IPS DF 4.7 (cell line): ENCODE measurements around the gene KLHL33.

Experiments used
- DNase-seq: peaks from one replicate; pipeline ENCODE4 v3.0.0-alpha.2; 2013; ENCODE audit warnings: low spot score; ENCODE audit errors: extremely low read depth

KLHL33 gene

DNA sequence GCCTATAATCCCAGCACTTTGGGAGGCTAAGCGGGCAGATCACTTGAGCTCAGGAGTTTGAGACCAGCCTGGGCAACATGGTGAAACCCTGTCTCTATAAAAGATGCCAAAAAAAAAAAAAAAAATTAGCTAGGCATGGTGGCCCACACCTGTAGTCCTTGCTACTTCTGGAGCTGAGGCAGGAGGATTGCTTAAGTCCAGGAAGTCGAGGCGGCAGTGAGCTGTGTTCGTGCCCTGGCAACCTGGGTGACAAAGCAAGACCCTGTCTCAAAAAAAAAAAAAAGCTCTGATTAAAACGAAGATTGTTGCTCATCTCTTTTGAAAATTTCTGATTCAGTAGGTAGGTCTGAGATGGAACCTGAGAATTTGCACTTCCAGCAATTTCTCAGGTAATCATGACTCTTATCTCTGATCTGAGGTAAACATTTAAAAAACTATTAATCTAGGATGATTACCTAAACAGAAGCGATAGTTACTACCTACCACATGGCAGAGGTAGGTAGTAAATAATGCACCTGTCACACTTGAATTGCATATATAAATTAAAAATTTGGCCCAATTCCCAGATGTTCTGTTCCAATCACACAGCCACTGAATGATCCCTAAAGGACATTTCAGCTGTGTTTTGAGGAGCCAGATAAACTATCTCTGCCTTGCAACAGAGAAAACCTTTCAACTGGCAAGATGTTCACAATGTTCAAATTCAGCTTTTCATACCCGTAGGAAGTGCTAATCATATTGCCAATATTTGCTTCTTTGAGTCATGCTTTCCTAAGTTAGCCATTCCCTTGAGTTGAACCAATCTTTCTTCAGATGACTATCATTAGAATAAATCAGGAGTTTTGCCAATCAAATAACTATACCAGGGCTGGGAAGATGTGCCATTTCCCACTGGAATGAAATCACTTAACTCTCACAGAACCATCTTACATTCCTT lies 18.4 kb downstream of the KLHL33 start:
- DNase-seq: no peak

DNA sequence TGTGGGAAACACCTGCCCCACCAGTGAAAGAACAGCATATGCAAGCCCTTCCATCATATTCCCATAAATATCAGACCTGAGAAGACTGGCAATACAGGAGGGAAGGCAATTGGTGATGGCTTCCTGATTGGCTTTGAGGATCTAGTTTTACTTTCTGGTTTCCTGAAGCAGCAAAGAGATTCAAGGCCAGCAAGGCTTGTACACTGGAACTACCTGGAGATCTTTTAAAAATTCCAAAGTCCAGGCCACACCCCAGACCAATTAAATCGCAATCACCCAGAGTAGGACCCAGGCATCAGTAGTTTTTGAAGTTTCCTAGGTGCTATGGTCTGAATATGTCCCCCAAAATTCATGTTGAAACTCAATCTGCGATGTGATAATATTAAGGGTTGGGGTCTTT lies 19.7 kb downstream of the KLHL33 start:
- DNase-seq: no peak

DNA sequence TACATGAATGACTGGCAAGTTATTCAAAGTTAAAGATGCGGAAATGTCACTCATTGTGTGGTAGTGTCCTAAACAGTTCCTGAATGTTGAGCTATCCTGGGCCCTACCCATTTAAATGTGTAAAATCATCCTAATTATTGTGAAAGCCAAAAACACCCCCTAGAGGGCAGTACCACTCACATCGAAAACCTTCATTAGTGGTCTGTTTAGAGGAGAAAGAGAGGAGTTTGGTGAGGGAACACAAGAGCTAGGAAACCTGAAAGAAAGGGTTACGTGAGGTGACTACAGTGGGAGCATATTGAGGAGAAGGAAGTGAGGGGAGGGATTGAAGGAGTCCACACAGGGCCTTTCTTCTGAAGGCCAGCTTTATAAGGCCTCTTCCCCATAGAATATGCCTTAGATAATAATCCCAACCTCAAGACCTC lies 20.2 kb downstream of the KLHL33 start:
- DNase-seq: peak; percentile 38

DNA sequence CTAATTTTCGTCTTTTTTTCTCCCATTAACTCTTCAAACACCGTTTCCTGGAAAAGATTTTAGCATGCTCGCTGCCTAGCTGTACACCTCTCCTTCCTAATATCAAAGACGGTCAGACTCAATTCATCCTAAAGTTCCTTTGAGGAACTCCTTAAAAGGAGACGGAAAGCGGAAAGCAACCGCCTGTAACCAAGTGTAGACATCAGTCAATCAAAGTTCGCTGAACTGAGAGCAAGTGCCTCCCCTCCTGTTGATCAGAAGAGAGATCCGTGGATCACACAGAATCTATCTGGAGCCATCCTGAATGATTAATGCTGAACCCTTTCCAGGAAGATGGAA lies 22.3 kb downstream of the KLHL33 start:
- no peak for DNase-seq

DNA sequence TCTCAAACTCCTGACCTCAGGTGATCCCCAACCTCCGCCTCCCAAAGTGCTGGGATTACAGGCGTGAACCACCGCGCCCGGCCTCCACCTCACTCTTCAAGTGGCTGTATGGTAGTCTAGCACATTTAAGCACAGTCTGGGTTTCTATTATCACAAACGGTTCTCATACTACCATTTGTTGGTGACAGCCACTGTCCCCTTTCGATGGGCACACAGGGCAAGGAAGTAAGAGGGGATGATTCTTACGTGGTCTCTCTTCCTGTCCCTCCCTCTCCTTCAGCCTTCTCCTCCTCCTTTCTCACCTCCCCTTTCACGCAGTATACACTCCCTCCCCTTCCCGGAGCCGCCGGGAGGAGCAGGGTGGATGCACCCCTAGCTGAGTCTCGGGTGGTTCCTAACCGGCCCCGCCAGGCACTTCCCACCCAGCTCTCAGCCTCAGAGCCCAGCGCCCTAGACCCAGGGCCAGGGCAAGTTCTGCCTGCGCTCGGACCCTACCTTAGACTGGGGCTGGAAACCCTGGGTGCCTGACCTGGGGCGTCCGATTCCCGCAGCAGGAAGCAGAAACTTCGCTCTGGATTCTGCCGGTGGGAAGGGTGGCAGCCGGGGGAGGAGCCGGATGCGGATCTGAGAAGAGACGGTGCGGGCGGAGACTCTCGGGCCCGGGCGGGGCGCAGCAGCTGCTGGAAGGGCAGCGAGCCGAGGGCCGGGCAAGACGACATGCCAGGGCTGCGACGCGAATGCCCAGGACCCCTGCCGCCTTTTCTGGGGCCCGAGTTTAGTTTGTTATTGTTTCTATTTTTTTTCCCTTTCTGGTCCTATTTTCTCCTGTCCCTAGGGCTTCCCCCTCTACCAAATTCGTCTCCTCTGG lies 22.9 kb downstream of the KLHL33 start, which contains the start of gene TEP1:
TEP1 (minus strand) TSS at position 626 of the 868 bp plus-strand sequence. CDS start 5,062 bp downstream, outside the sequence.
- DNase-seq: peak; percentile 28

DNA sequence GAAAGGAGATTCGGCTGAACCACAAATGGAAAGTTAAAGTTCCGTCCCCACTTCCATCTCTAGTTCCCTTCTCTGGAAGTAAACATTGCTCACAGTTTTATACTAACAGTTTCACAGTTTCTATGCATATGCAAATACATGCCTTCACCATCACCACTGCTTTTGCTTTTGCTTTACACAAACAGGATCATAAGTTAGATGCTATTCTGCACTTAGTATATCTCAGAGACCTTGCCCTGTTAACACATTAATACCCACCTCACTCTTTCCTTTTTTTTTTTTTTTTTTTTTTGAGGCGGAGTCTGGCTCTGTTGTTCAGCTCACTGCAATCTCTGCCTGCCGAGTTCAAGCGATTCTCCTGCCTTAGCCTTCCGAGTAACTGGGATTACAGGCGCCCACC lies 23.6 kb downstream of the KLHL33 start:
- DNase-seq: no peak

DNA sequence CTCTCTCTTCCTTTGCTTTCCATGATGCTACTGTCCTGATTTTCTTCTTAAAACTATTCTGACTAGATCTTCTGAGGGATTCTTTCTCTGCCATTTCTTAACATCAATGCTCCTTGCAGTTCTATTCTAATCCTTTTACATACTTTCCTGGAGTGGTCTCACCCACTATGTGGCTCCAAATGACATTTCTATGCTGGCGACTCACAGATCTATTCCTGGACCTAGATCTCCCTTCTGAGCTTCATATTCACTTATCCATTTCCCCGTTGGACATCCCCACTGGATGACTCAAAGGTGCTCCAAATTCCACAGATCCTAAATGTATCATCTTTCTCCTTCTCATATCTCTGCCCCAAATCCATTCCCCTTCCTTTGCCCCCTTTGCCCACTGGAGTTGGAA lies 26.7 kb downstream of the KLHL33 start:
- no peak for DNase-seq

DNA sequence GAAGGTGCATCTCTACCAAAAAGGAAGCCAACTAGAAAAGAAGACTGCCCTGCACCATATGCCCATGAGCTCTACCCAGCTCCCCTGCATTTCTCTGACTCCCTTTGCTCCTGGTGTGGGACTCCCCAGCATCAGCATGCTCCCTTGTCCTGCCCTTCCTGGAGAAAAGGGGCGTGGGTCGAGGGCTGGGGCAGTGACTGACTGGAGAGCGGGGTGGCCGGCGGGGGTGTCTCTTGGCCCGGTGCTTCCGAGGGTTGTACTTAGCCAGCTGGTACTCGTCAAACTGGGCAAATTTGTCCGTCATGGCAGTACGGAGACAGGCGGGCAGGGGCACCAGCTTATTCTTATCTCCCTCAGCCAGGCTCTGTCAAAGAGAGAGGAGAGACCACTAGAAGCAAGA lies 32.4 kb downstream of the KLHL33 start:
- no peak for DNase-seq

DNA sequence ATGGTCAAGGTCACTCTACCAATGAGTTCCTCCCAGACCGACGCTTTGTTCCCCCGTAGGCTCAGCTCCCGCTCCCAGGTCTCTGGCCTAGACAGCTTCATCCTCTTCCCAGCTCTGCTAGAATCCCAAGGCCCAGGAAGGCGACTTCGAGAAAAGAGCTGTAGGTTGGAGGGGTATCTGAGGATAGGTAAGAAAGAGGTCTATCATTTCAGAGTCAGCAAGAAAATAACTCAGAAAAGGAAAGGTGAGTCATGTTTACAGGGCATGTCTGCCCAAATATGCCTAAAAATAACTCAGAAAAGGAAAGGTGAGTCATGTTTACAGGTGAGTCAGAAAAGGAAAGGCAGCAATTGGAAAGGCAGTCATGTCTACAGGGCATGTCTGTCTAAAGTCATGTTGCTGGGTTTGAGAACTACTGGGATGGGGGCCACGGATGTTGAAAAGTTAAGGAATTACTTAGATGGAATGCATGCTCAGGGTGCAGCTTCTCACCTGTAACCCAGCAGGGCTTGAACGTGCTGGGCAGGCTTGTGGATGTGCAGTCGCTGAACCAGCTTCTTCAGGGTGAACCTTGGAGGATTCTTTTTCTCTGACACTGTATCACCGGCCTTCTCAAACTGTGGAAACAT lies 34.9 kb downstream of the KLHL33 start:
- DNase-seq: no peak

DNA sequence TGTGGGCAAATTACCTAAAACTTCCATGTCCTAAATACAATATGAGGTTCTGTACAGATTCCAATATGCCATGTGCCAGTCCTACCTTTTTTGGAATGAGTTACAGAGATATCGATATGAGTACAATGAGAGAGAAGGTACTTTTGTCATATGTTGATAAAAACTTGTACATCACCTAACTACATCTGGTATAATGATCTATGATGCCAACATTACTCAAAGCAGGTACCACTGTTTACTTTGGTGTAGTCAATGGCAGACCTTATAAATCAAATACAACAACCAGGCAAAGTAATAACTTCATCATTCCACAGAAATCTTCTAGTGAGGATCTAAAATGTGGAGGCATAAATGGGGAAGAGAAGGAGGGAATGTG lies 35.4 kb downstream of the KLHL33 start:
- DNase-seq: no peak

DNA sequence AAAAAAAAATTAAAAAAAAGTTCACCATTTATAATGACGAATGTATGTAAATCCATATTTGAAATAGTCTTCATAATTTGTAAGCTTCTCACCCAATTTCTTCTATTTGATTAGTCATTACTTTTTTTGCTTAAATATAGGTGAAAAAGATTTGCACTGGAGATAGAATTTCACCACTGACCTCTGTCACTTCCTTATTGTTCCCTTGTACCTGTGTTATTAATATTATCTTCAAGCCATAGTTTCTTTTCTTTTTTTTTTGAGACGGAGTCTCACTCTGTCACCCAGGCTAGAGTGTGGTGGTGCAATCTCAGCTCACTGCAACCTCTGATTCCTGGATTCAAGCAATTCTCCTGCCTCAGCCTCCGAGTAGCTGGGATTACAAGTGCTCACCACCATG lies 38.5 kb downstream of the KLHL33 start:
- DNase-seq: no peak

DNA sequence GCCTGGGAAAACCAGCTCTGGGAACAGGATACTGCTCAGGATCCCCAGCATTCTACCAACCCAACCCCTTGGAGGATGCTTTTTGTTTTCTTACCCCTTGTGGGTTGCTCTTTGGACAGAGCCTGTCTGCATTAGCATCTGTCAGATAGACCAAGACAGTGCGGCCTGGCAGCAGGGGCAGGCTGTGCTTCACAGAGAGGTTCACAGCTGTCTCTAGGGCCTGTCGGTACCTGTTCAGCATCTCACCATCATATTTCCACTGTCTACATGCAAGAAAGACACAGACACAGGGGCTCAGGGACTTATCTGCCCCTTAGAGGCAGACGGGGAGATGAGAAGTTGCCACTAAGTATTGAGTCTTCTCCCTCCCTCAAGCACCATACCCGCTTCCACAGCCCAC lies 44.5 kb downstream of the KLHL33 start:
- DNase-seq: no peak

DNA sequence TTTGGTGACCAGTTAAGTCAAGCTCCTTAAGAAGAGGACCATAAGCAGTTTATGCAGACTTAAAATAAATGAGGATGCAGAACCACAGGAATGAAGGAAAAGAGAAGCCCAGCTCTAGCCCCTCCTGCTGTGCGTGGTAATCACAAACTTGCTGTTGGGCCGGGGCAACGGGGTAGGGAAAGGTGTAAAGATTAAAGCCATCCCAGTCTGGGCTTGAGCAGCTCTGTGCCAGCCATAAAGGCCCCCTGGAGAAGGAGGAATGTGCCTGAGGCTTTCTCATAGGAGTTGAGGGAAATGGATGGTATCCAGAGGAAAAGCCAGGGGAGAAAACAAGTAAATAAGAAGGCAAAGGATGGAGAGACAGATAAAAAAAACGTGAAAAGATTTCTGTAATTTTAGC lies 47.8 kb downstream of the KLHL33 start:
- no peak for DNase-seq

DNA sequence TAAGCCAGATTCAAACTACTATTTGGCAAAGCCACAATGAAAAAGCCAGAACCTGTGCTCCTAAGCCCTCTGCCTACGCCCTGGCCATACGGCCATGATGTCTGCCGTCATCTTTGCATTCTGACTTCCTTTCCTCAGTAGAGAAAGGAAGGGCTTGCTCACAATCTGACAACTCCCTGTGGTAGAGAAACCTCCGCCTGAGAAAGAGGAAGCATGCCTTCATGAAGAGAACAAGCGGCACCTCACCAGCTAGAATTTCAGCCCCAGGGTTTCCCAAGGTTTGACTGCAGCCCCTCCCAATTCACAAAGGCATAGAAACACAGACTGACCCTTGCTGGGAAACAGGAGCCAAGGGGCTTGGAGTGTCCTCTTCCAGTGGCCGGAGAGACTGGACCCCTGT lies 48.4 kb downstream of the KLHL33 start:
- no peak for DNase-seq

DNA sequence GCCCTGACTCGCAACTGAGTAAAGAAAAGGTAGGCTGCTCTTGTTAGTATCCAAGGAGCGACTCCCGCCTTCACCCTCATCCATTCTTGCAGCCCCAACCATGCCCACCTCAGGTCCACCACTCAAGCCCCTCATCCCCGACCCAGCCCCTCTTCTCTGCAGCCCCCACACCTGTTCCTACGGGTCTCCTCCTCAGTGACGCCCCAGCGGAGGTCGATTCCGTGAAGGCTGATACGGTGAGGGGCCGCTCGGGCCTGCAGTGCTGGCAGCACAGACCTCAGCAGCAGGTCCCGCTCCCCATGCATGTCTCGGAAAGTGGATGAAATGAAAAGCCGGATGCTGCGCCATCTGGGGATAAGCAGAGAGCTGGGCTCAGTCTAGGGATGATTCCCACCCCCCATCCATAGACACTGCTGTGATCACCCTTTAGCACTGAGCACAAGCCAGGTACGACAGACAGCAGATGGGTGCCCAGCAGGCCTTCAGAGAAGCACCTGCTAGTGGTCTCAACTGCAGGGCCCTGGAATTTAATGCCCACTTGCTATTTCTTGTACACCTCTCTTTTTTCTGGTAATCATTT lies 49.6 kb downstream of the KLHL33 start:
- no peak for DNase-seq

DNA sequence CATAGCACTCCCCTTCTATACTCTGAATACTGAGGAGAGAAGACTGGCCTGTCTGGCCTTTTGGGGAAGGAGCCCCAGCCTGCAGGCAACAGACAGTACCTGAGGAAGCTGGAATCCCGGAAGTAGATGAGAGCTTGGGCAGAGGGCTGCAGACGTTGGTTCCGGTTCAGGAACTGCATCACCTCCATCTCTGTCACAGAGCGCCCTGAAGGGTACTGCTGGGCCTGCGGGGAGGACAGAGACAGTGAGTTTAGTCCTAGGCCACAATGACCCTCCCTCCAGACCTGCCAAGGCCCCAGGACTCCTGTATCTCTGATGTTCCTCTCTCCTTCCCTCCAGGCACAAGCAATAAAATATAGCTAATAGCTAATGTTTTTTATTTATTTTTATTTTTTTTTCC lies 51.1 kb downstream of the KLHL33 start:
- no peak for DNase-seq

DNA sequence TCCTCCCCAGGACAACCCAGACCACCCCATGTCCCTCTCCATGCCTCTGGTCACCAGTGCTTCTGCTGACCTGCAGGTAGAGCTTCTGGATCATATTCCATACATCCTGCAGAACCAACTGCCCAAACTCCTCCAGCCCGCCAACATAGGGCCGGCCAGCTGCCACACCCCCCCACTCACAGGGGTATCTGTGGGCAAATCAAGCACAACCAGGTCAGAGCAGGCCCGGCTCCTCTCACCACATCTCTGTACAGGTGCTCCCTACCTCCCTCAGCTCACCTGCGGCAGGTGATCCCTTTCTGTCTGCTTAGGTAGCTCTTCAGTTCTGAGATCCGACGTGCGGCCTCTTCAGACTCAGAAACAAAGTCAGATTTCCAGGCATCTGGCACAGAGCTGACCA lies 51.6 kb downstream of the KLHL33 start:
- no peak for DNase-seq

DNA sequence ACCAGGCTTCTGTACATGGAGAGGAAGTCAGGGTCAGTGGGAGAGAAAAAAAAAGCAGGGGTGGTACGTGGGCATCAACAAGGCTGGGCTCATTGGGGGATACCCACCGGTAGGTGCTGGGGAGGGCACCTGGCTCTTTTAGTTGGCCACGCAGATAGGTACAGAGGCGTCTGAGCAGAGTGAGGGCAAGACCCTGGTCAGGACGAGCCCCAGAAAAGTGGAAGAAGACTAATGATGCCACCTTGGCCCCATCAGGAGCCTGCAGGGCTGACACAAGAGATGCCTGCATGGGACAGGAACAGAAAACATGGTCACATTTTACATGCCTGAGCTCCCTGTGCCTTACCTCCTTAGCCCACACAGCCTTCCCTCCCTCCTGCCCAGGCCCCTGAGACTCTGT lies 52.3 kb downstream of the KLHL33 start:
- DNase-seq: no peak

DNA sequence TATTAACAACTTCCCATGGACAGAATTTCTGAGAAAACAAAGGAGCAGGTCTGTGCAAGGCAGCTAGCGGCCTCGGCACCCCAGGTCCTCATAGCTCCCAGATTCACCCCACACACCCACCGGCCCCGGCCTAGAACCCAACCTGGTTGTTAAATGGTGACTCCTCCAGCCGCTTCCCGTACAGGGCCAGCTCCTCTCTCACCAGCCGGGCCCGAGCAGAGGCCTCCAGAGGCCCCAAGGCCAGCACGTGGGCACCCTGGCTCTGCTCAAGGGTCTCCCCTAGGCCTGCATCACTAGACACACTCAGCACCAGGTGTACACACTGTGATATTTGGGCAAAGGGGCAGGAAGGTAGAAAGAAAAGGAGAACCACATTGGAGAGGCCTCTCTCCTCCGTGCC lies 52.9 kb downstream of the KLHL33 start:
- no peak for DNase-seq

DNA sequence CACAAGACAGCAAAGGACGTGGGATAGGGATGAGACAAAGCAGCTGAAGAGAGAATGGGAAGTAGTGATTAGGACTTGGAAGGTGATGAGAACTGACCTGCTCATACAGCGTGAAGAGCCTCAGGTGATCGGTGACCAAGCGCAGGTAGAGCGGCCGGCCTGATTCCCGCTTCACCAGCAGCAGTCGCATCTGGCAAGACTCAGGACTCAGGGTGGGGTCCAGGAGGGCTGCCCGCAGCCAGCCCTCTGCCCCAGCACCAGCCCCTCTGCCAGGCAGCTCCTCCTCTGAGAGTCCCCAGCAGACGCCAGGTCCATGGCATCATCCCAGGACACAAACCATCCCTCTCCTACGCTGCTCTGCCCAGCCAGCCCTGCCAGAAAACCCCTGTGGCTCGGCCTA lies 53.4 kb downstream of the KLHL33 start:
- no peak for DNase-seq

DNA sequence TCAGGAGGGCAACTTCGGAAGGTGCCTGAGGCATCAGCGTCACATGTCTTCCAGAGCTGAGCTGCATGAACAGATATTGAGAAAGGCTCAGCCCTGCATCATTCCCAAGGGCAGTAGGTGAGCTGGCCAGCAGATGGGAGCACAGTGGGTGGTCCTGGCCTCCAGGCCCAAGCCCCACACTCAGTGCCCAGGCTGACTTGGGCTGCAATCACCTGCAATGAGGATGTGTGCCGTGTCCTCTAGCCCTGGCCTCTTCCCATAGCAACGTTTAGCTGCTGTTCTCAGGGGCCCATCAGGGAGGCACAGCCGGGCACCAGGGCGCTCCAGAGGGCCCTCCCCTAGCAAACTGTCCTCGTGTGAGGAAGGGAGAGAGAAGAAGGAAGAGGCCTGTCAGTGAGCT lies 54.6 kb downstream of the KLHL33 start:
- no peak for DNase-seq

DNA sequence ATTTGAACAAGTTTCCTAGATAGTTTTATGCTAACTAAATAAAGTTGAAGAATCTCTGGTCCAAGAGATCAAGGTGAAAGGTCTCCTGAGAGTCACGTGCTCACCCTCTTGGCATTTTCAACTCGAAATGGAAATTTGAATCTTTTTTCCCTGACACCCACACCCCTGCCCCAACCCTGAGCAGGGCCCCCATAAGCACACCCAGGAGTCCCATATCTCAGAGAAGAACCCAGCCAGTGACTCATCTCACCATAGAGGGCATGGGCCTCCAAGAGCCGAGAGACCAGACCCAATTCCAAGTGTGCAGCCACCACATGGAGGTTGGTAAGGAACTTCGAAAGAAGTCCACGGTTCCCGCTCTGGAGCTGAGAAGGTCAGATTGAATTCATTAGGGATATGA lies 55.3 kb downstream of the KLHL33 start:
- no peak for DNase-seq
